GM12891 (cell line): Measurements from ENCODE around the gene GSTM2.
"Not testable (repeated sequence)": the region's sequence is repeated elsewhere in the genome, so short reads cannot be mapped to it uniquely, and the experiment has no call there.

ENCODE experiments used
- PAX5 ChIP-seq: IDR thresholded peaks from 2 replicates; pipeline ENCODE4 v1.6.1; 2011; ENCODE audit warnings: low read length, moderate library complexity, mild to moderate bottlenecking; ENCODE audit not compliant: insufficient read depth, severe bottlenecking
- POLR2A ChIP-seq: IDR thresholded peaks from 2 replicates; pipeline ENCODE4 v1.6.1; 2011; ENCODE audit warnings: low read depth, low read length, control low read depth
- POLR2AphosphoS5 ChIP-seq: IDR thresholded peaks from 2 replicates; pipeline ENCODE4 v1.6.1; 2011; ENCODE audit warnings: low read depth, low read length, control low read depth
- SPI1 ChIP-seq: IDR thresholded peaks from 2 replicates; pipeline ENCODE4 v1.6.1; 2011; ENCODE audit warnings: low read depth, low read length, control low read depth
- TAF1 ChIP-seq: IDR thresholded peaks from 2 replicates; pipeline ENCODE4 v1.6.1; 2011; ENCODE audit warnings: low read depth, low read length, control low read depth

DNA sequence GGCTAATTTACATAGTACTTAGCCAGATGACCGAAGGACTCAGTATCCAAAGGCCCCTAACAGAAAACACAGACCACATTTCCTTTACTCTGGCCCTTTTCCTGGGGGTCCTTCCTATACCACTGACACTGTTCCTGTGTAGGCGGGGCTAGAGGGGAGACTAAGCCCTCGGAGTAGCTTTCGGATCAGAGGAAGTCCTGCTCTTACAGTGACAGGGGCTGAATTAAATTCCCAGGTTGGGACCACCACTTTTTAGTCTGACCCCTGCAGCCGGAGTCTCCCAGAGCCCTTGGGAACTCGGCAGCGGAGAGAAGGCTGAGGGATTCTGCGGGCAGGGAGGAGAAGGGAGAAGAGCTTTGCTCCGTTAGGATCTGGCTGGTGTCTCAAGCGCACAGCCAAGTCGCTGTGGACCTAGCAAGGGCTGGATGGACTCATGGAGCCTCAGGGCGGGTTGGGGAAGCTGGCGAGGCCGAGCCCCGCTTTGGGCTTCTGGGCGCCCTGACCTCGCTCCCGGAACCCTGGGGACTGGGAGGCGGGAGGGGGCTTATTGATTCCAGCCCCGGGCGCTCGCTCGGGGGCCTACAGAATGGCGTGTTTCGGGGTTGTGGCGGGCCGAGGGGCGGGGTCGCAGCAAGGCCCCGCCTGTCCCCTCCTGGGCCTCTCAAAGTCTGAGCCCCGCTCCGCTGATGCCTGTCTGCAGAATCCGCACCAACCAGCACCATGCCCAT lies 43.9 kb downstream of the GSTM2 start, which contains the start of gene GSTM5:
- TF ChIP-seq POLR2A, POLR2AphosphoS5, TAF1, PAX5, SPI1: not testable (repeated sequence)
